ENCODE measurements around the gene AMIGO3. TPM values are rescaled to one million over a fixed set of nuclear protein-coding genes. Genes with fewer than 3 reads are reported as not detected.

The AMIGO3 gene
- total RNA-seq, 1 experiment from 2014 or later, result 0.32 TPM

GRCh38 chr3:49747792-49748480 lies 28.5 kb upstream of the AMIGO3 start:
- H3K4me2 ChIP-seq (ENCODE audit: low read length), result no peak overlapping the region
- no peaks in the 10 kb centered on the region for H4K20me1 ChIP-seq (ENCODE audit: insufficient read depth)
- H3K36me3 ChIP-seq (ENCODE audit: control insufficient read depth in 1 of 2, insufficient read depth in 2 of 2, low read length in 2 of 2), result peaks cover 0 to 6% of the 10 kb centered on the region in 2 experiments; a peak in 2 of 4 replicates
- H3K9me3 ChIP-seq (ENCODE audit: control insufficient read depth in 1 of 2, insufficient read depth in 1 of 2, low read depth in 1 of 2, low read length in 2 of 2), result no peaks in the 10 kb centered on the region
- CTCF ChIA-PET, result no interaction called here
- no peak for DNase-seq (ENCODE audit: low read depth, low spot score)
- H3K9ac ChIP-seq (ENCODE audit: low read length), result no peak overlapping the region
- TF ChIP-seq EGR1 (IDR thresholded peaks at IDR 0.05; ENCODE audit: low read depth) (no peak), SIN3A (IDR thresholded peaks at IDR 0.05; ENCODE audit: low read depth) (no peak), POLR2A (IDR thresholded peaks at IDR 0.05; ENCODE audit: borderline replicate concordance, extremely low read depth, insufficient read depth, insufficient read length) (no peak), SP1 (IDR thresholded peaks at IDR 0.05; ENCODE audit: low read depth) (no peak), MAX (IDR thresholded peaks at IDR 0.05) (no peak)
- TF ChIP-seq, protein P1, sequence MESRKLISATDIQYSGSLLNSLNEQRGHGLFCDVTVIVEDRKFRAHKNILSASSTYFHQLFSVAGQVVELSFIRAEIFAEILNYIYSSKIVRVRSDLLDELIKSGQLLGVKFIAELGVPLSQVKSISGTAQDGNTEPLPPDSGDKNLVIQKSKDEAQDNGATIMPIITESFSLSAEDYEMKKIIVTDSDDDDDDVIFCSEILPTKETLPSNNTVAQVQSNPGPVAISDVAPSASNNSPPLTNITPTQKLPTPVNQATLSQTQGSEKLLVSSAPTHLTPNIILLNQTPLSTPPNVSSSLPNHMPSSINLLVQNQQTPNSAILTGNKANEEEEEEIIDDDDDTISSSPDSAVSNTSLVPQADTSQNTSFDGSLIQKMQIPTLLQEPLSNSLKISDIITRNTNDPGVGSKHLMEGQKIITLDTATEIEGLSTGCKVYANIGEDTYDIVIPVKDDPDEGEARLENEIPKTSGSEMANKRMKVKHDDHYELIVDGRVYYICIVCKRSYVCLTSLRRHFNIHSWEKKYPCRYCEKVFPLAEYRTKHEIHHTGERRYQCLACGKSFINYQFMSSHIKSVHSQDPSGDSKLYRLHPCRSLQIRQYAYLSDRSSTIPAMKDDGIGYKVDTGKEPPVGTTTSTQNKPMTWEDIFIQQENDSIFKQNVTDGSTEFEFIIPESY (IDR thresholded peaks at IDR 0.05; ENCODE audit: extremely low read depth, insufficient replicate concordance, low read length), result no peak
- no TSS peak for BruUV-seq (replicated peaks)
- no peak overlapping the region for H3K4me3 ChIP-seq (replicated peaks in 1 of 2; ENCODE audit: low read depth in 1 of 2, low read length in 2 of 2)
- H3K79me2 ChIP-seq (ENCODE audit: insufficient read depth, low read length), result peaks cover 50% of the 10 kb centered on the region
- POLR2A ChIA-PET, result no interaction called here
- H3K4me1 ChIP-seq (ENCODE audit: control insufficient read depth in 1 of 2, insufficient read depth in 2 of 2, low read length in 2 of 2), result no peaks in the 10 kb centered on the region
- no peaks in the 10 kb centered on the region for H3K9me2 ChIP-seq (ENCODE audit: insufficient read depth)
- intact Hi-C loops (cut with micrococcal nuclease), result no loop called here
- H3K27me3 ChIP-seq (ENCODE audit: insufficient read depth, low read length), result no peaks in the 10 kb centered on the region
- H2AFZ ChIP-seq (ENCODE audit: low read depth, low read length, poor library complexity, severe bottlenecking), result no peak overlapping the region
- ATAC-seq, result no peak
- no peak overlapping the region for H3K27ac ChIP-seq (ENCODE audit: low read depth, low read length)
- RAD21 ChIA-PET (ENCODE audit: low non-redundant PET in 1 of 2, low total read pairs in 2 of 2, uncharacterized antibody in 2 of 2, unreplicated experiment in 2 of 2), result no interaction called here

- intact Hi-C loops (cut with micrococcal nuclease), result no loop called here
- TF ChIP-seq ELF1 (IDR thresholded peaks at IDR 0.05; ENCODE audit: borderline replicate concordance, low read depth), result no peak
- TF ChIP-seq ZNF274 (IDR thresholded peaks at IDR 0.05; ENCODE audit: low read depth, low read length), result no peak
- TF ChIP-seq, protein P2, sequence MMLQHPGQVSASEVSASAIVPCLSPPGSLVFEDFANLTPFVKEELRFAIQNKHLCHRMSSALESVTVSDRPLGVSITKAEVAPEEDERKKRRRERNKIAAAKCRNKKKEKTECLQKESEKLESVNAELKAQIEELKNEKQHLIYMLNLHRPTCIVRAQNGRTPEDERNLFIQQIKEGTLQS (IDR thresholded peaks at IDR 0.05), result no peak
- TF ChIP-seq SP1 (IDR thresholded peaks at IDR 0.05; ENCODE audit: low read depth), result no peak
- no peak for TF ChIP-seq ZFX (IDR thresholded peaks at IDR 0.05)
- no peak for TF ChIP-seq TCF7L2 (IDR thresholded peaks at IDR 0.05; ENCODE audit: borderline replicate concordance, extremely low read depth, insufficient read depth, insufficient read length)
- no peak for TF ChIP-seq JUND (IDR thresholded peaks at IDR 0.05)
- no peak for TF ChIP-seq SRF (IDR thresholded peaks at IDR 0.05; ENCODE audit: low read depth)
- TF ChIP-seq CEBPB (IDR thresholded peaks at IDR 0.05; ENCODE audit: low read depth), result no peak
- TF ChIP-seq REST (IDR thresholded peaks at IDR 0.05; ENCODE audit: low read depth), result no peak
- TF ChIP-seq YY1 (IDR thresholded peaks at IDR 0.05; ENCODE audit: extremely low read depth, insufficient replicate concordance, low read depth, low read length), result no peak
Observed at GRCh38 chr3:49745986-49746385, 26.5 kb upstream of the AMIGO3 start.

More at GRCh38 chr3:49745986-49746385, 26.5 kb upstream of the AMIGO3 start:
- H3K9me3 ChIP-seq (ENCODE audit: control insufficient read depth in 1 of 2, insufficient read depth in 1 of 2, low read depth in 1 of 2, low read length in 2 of 2), result no peaks in the 10 kb centered on the region
- H3K79me2 ChIP-seq (ENCODE audit: insufficient read depth, low read length), result peaks cover 50% of the 10 kb centered on the region; the same call in 1 of the 2 replicates
- no peaks in the 10 kb centered on the region for H3K4me1 ChIP-seq (ENCODE audit: control insufficient read depth in 1 of 2, insufficient read depth in 2 of 2, low read length in 2 of 2)
- H3K36me3 ChIP-seq (ENCODE audit: control insufficient read depth in 1 of 2, insufficient read depth in 2 of 2, low read length in 2 of 2), result peaks cover 0 to 6% of the 10 kb centered on the region in 2 experiments; a peak in 2 of 4 replicates
- no TSS peak for BruUV-seq (replicated peaks)
- H3K9me2 ChIP-seq (ENCODE audit: insufficient read depth), result no peaks in the 10 kb centered on the region
- DNase-seq (ENCODE audit: low read depth, low spot score) (no peak), ATAC-seq (no peak)
- H3K4me2 ChIP-seq (ENCODE audit: low read length), result no peak overlapping the region
- H3K9ac ChIP-seq (ENCODE audit: low read length), result no peak overlapping the region
- H4K20me1 ChIP-seq (ENCODE audit: insufficient read depth), result no peaks in the 10 kb centered on the region
- ChIA-PET POLR2A (no interaction called here), CTCF (no interaction called here), RAD21 (ENCODE audit: low non-redundant PET in 1 of 2, low total read pairs in 2 of 2, uncharacterized antibody in 2 of 2, unreplicated experiment in 2 of 2) (no interaction called here)
- H3K4me3 ChIP-seq (replicated peaks in 1 of 2; ENCODE audit: low read depth in 1 of 2, low read length in 2 of 2), result no peak overlapping the region
- H2AFZ ChIP-seq (ENCODE audit: low read depth, low read length, poor library complexity, severe bottlenecking), result no peak overlapping the region
- no peak overlapping the region for H3K27ac ChIP-seq (ENCODE audit: low read depth, low read length)
- no peaks in the 10 kb centered on the region for H3K27me3 ChIP-seq (ENCODE audit: insufficient read depth, low read length)

All from HCT116 (cell line).